Measurements from ENCODE around the gene RBMXL3. TPM values are rescaled to one million over a fixed set of nuclear protein-coding genes. Genes with fewer than 3 reads are reported as not detected.

RBMXL3 gene
- total RNA-seq, result not detected in 2 replicates

DNA sequence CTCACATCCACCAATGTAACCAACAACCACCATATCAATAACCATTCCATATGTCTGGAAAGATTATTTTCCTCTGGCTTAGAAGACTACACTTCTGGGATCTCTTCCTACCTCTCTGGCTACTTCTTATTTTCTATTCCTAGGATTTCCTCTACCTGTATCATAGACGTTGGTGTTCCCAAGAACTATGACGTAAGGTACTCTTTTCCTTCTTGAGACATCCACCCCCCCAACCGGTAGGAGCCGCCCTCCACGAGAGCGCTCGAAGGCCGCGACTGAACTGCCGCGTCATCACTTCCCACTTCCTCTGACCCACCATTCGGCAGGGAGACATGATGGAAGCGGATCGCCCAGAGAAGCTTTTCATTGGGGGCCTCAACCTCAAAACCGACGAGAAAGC is at the start of gene RBMXL3:
TSS of gene RBMXL3 (plus strand) at position 301 of the 400 bp plus-strand sequence. CDS start at position 333, 32 bp downstream.

DNA sequence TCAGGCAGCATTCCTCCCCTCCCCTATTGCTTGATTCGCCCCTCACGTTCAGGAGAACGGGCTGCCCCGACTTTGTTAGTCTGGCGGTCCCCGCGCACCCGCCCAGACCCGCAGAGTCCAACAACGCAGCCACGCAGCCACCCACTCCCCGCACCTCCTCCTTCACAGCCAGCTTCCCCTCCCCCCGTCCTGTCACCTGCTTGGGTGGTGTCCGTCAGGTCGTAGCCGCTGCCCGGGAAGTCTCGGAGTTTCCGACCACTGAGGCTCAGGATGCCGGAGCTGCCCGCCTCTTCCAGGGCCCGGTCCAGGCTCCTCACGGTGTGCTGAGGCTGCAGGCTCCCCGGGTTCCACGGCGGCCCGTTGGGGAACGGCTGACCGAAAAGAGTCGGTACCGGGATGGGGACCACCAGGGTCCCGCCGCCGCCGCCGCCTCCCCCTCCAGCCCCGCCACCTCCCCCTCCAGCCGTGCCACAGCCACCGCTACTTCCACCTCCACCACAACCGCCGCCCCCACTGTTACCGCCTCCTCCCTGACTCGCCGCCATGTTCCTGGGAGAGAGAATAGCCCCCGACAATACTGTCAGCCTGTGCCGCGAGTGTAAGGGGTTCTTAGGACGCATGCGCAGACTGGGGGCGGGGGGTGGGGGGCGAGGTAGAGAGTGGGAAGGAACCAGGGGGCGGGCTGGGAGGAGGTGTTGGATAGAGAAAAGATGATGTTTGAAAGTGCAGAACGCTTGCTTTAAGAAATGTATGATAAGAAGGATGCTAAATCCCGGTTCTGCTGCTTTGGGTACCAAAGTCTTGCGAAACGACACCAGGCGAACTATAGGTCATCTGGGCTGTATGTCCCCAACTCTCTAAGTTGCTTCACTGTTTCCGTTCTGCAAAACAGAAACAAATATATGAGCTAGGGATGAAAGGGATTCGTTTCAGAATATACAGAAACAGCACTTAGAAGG is 44.6 kb downstream of the RBMXL3 start, which contains the start of gene LRCH2:
TSS of gene LRCH2 (minus strand) at position 600 of the 959 bp plus-strand sequence. CDS start at position 545, 55 bp downstream.

Other genes starting within 250 kb of the RBMXL3 start
- 13.0 and 15.2 TPM in 2 replicates for gene IL13RA2, start 171.8 kb upstream of the RBMXL3 start, total RNA-seq
- 5.3 and 6.1 TPM in 2 replicates for gene LRCH2, start 44.7 kb downstream of the RBMXL3 start, total RNA-seq
- gene LUZP4, start 100.3 kb downstream of the RBMXL3 start, total RNA-seq, result not detected in 2 replicates